ENCODE data around the gene ASB1. TPM values are rescaled to one million over a fixed set of nuclear protein-coding genes. Genes with fewer than 3 reads are reported as not detected.

Gene ASB1
- total and polyA plus RNA-seq, 9 of the 15 experiments (the other 6 are each of a cell fraction or from before 2014, with no cell fraction given): 6.3 to 37.7 (median 23.9) TPM

DNA sequence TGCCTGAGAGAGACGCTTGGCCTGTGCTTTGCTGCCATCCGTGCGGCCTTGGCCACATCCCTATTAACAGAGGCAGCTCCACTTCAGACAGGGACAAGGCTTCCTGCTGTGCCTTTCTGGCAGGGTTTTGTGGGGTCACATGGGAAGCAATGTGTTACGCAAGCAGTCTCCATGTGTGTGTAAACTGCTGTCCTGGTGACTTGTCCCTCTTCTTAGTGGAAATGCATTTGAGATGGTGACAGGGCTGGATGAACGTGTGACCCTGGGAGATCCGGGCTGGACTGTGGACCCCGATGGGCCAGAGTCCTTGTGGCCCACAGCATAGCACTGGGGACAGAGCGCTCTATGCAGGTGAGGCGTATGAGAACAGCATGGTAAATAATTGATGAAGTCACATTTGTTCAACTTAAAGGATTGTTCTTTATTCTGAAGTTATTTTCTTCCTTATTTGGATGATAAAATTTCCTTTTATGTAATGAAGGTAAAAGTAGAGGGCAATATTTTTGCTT lies 23.2 kb downstream of the ASB1 start:
- ChIA-PET CTCF (ENCODE audit: low intra/inter-chr PET ratio) (no interaction called here), POLR2A (interaction anchor here (0.6 kb wide), 1 partner anchor 275 kb away, joined by 3 read pairs; no protein-coding TSS in a partner anchor)
- ATAC-seq (no peak), DNase-seq (ENCODE audit: extremely low read depth in 1 of 4, low spot score in 3 of 4) (no peak), FAIRE-seq (no peak)
- in situ Hi-C loops (cut with MboI) (no loop called here), intact Hi-C loops (cut with micrococcal nuclease) (no loop called here)
- no peak for TF ChIP-seq SIX5 (IDR thresholded peaks at IDR 0.05; ENCODE audit: borderline replicate concordance in 1 of 2, insufficient read depth in 1 of 2, low read depth in 1 of 2, low read length in 2 of 2)
- TF ChIP-seq ZNF655 (CRISPR knock-in tag; IDR thresholded peaks at IDR 0.05): no peak
- peak; percentile 66 for TF ChIP-seq CEBPB (tag; IDR thresholded peaks at IDR 0.05)
- no peaks in the 10 kb centered on the region for H4K20me1 ChIP-seq (replicated peaks; ENCODE audit: control insufficient read depth, insufficient read depth, low read length)
- no peak overlapping the region for H3K27ac ChIP-seq (ENCODE audit: extremely low read depth, low read depth, low read length)
- no peak overlapping the region for H3K4me3 ChIP-seq
- WGBS (ENCODE audit: insufficient coverage, low coverage, missing lambda C conversion rate): 96% methylated on average over 9 of the region's 9 CpGs
- no peaks in the 10 kb centered on the region; the same call in 1 of the 3 replicates for H3K79me2 ChIP-seq (ENCODE audit: control insufficient read depth, insufficient read depth, low read length)
- H3K9me3 ChIP-seq (replicated peaks; ENCODE audit: control insufficient read depth, insufficient read depth, low read depth, low read length): no peaks in the 10 kb centered on the region
- H3K4me1 ChIP-seq (replicated peaks in 1 of 2; ENCODE audit: control insufficient read depth in 2 of 2, insufficient read depth in 2 of 2, low read length in 2 of 2): no peaks in the 10 kb centered on the region; a peak in 1 of 5 replicates
- peaks cover 78% of the 10 kb centered on the region for H3K36me3 ChIP-seq (ENCODE audit: control insufficient read depth, insufficient read depth, low read length)
- H3K9me1 ChIP-seq (ENCODE audit: control insufficient read depth, insufficient read depth, low read length): no peaks in the 10 kb centered on the region
- H3K27me3 ChIP-seq (ENCODE audit: control insufficient read depth in 2 of 2, insufficient read depth in 2 of 2, low read length in 2 of 2): no peaks in the 10 kb centered on the region
- no peak overlapping the region for H2AFZ ChIP-seq (ENCODE audit: low read depth, low read length)
- no peak overlapping the region for H3K4me2 ChIP-seq (ENCODE audit: insufficient read depth, low read length)
- BruUV-seq (replicated peaks): no TSS peak
- H3K9ac ChIP-seq (ENCODE audit: insufficient read depth in 1 of 2, low read depth in 2 of 2, low read length in 2 of 2): no peak overlapping the region

DNA sequence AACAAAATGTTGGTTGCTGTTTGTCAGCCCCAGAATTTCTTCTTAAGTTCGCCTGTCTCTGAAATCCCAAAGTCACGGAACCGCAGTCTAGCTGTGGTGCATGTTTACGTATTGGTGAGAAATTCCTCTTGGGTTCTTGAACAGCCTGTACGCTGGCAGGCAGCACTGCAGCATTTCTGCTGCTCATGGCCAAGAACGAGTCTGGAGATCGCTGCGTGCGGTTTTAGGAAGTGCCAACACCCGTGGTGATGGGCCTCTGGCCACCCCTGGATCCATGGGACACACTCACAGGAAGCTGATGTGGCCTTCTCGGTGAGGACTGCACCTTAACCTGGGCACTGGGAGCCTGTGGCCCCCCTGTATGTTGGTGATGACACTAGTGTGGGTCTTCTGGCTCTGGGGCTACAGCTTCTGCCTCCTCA lies 23.7 kb downstream of the ASB1 start:
- no TSS peak for BruUV-seq (replicated peaks)
- no peaks in the 10 kb centered on the region for H3K9me1 ChIP-seq (ENCODE audit: control insufficient read depth, insufficient read depth, low read length)
- no peaks in the 10 kb centered on the region; the same call in 1 of the 3 replicates for H3K79me2 ChIP-seq (ENCODE audit: control insufficient read depth, insufficient read depth, low read length)
- H3K27me3 ChIP-seq (ENCODE audit: control insufficient read depth in 2 of 2, insufficient read depth in 2 of 2, low read length in 2 of 2): no peaks in the 10 kb centered on the region
- intact Hi-C loops (cut with micrococcal nuclease) (no loop called here), in situ Hi-C loops (cut with MboI) (no loop called here)
- H3K9me3 ChIP-seq (replicated peaks; ENCODE audit: control insufficient read depth, insufficient read depth, low read depth, low read length): no peaks in the 10 kb centered on the region
- ChIA-PET CTCF (ENCODE audit: low intra/inter-chr PET ratio) (no interaction called here), POLR2A (no interaction called here)
- peaks cover 73% of the 10 kb centered on the region for H3K36me3 ChIP-seq (ENCODE audit: control insufficient read depth, insufficient read depth, low read length)
- no peaks in the 10 kb centered on the region for H4K20me1 ChIP-seq (replicated peaks; ENCODE audit: control insufficient read depth, insufficient read depth, low read length)
- H3K27ac ChIP-seq (ENCODE audit: extremely low read depth, low read depth, low read length): no peak overlapping the region
- no peak overlapping the region for H2AFZ ChIP-seq (ENCODE audit: low read depth, low read length)
- H3K4me2 ChIP-seq (ENCODE audit: insufficient read depth, low read length): no peak overlapping the region
- DNase-seq (ENCODE audit: extremely low read depth in 1 of 4, low spot score in 3 of 4) (no peak), ATAC-seq (no peak), FAIRE-seq (no peak)
- WGBS (ENCODE audit: insufficient coverage, low coverage, missing lambda C conversion rate): 97% methylated on average over 6 of the region's 11 CpGs
- no peak overlapping the region for H3K9ac ChIP-seq (ENCODE audit: insufficient read depth in 1 of 2, low read depth in 2 of 2, low read length in 2 of 2)
- H3K4me3 ChIP-seq: no peak overlapping the region
- H3K4me1 ChIP-seq (replicated peaks in 1 of 2; ENCODE audit: control insufficient read depth in 2 of 2, insufficient read depth in 2 of 2, low read length in 2 of 2): no peaks in the 10 kb centered on the region; a peak in 1 of 5 replicates
- no peak for TF ChIP-seq BHLHE40 (IDR thresholded peaks at IDR 0.05; ENCODE audit: low read length)
- no peak for TF ChIP-seq ZNF3 (CRISPR knock-in tag; IDR thresholded peaks at IDR 0.05)
- no peak for TF ChIP-seq CCAR2 (IDR thresholded peaks at IDR 0.05; ENCODE audit: low read depth, low read length)
- no peak for TF ChIP-seq ELK1 (CRISPR knock-in tag; IDR thresholded peaks at IDR 0.05)
- no peak for TF ChIP-seq ZNF165 (CRISPR knock-in tag; IDR thresholded peaks at IDR 0.05; ENCODE audit: borderline replicate concordance)
- TF ChIP-seq NONO (IDR thresholded peaks at IDR 0.05; ENCODE audit: low read depth in 2 of 2, low read length in 1 of 2): no peak
- no peak for TF ChIP-seq ETV1 (tag; conservative IDR thresholded peaks at IDR 0.05; ENCODE audit: low read depth)
- TF ChIP-seq TAF1 (IDR thresholded peaks at IDR 0.05; ENCODE audit: control insufficient read depth, extremely low read depth, insufficient read depth, low read length, severe bottlenecking): no peak
- TF ChIP-seq NCOA6 (IDR thresholded peaks at IDR 0.05): no peak
- TF ChIP-seq ARNT (IDR thresholded peaks at IDR 0.05): no peak
